ENCODE results near the gene FSD1L.

DNA sequence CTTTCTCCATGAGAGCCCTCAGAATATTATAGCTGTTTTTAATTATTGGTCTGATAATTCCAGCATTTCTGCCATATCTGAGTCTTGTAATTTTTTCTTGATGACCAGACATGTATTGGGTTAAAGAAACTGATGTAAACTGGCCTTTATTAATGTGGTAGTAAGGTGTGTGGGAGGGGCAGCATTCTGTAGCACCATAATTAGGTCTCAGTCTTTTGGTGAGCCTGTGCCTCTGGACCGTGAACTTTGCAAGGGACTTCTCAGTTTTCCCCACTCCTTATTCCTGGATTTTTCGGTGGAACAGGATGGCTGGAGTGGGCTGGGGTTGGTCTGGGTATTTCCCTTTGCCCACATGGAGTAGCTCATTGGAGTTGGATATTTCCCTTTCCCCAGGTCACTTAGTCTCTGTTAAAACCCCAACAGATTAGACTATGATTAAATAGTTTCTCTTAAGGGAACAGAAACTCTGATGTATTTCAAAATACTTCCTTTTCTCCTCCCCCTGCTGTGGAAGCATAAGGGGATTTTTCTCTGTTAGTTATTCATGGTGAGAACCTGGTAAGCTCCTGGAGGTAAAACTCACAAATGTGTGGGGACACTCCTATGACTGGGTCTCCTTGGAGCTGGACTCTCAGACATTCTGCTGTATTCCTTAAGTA, 52.4 kb downstream of the FSD1L start:
- TF ChIP-seq TAF1 (IDR thresholded peaks at IDR 0.05; ENCODE audit: borderline replicate concordance, insufficient read depth, low read length) = no peak
- no peak for TF ChIP-seq POLR2AphosphoS5 (IDR thresholded peaks at IDR 0.05; ENCODE audit: low read depth, low read length)
- TF ChIP-seq, protein P1, sequence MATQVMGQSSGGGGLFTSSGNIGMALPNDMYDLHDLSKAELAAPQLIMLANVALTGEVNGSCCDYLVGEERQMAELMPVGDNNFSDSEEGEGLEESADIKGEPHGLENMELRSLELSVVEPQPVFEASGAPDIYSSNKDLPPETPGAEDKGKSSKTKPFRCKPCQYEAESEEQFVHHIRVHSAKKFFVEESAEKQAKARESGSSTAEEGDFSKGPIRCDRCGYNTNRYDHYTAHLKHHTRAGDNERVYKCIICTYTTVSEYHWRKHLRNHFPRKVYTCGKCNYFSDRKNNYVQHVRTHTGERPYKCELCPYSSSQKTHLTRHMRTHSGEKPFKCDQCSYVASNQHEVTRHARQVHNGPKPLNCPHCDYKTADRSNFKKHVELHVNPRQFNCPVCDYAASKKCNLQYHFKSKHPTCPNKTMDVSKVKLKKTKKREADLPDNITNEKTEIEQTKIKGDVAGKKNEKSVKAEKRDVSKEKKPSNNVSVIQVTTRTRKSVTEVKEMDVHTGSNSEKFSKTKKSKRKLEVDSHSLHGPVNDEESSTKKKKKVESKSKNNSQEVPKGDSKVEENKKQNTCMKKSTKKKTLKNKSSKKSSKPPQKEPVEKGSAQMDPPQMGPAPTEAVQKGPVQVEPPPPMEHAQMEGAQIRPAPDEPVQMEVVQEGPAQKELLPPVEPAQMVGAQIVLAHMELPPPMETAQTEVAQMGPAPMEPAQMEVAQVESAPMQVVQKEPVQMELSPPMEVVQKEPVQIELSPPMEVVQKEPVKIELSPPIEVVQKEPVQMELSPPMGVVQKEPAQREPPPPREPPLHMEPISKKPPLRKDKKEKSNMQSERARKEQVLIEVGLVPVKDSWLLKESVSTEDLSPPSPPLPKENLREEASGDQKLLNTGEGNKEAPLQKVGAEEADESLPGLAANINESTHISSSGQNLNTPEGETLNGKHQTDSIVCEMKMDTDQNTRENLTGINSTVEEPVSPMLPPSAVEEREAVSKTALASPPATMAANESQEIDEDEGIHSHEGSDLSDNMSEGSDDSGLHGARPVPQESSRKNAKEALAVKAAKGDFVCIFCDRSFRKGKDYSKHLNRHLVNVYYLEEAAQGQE (IDR thresholded peaks at IDR 0.05; ENCODE audit: insufficient read depth in 1 of 2, low read depth in 2 of 2, low read length in 2 of 2) = no peak
- TF ChIP-seq SIN3A (IDR thresholded peaks at IDR 0.05; ENCODE audit: borderline replicate concordance, insufficient read depth, low read length) = no peak
- TF ChIP-seq FOXP2 (optimal IDR thresholded peaks at IDR 0.05; ENCODE audit: borderline replicate concordance, extremely low read depth, extremely low read length, insufficient read depth) = no peak

Data from PFSK-1 (cell line).